Measurements from ENCODE around the gene POLR1D.

- no peak for TF ChIP-seq CTCF (IDR thresholded peaks at IDR 0.05)
- no peak for TF ChIP-seq POLR2A (IDR thresholded peaks at IDR 0.05)
Observed at GRCh38 chr13:27636589-27637288, 15.0 kb downstream of the POLR1D start.

Measured in esophagus squamous epithelium (tissue), 4 donors.